Neuronal stem cell (in vitro differentiated cells): ENCODE results near the gene SNIP1.
A peak's percentile ranks its signal among the peaks of the same experiment; 100 is the strongest.

ENCODE experiments used
- DNase-seq: peaks from one replicate; pipeline ENCODE4 v3.0.0-alpha.2; 2013; ENCODE audit warnings: low spot score
- H2AFZ ChIP-seq: one replicate; pipeline ENCODE4 v1.6.1; 2013; ENCODE audit warnings: mild to moderate bottlenecking, low read length, inconsistent platforms
- H2AK5ac ChIP-seq: 2 replicates; pipeline ENCODE4 v1.6.1; 2013; ENCODE audit warnings: low read depth, mild to moderate bottlenecking, inconsistent platforms, low read length, moderate library complexity, mixed read lengths
- H2BK120ac ChIP-seq: 2 replicates; pipeline ENCODE4 v1.6.1; 2013; ENCODE audit warnings: low read depth, mild to moderate bottlenecking, inconsistent platforms, low read length, moderate library complexity, mixed read lengths
- H2BK12ac ChIP-seq: one replicate; pipeline ENCODE4 v1.6.1; 2013; ENCODE audit warnings: low read length, inconsistent platforms
- H2BK15ac ChIP-seq: 2 replicates; pipeline ENCODE4 v1.6.1; 2013; ENCODE audit warnings: mild to moderate bottlenecking, low read length, inconsistent platforms, mixed read lengths
- H2BK5ac ChIP-seq: one replicate; pipeline ENCODE4 v1.6.1; 2013; ENCODE audit warnings: inconsistent platforms, mild to moderate bottlenecking, low read length, moderate library complexity
- H3K14ac ChIP-seq: one replicate; pipeline ENCODE4 v1.6.1; 2013; ENCODE audit warnings: low read length, inconsistent platforms
- H3K18ac ChIP-seq: 2 replicates; pipeline ENCODE4 v1.6.1; 2013; ENCODE audit warnings: low read length, inconsistent platforms
- H3K23ac ChIP-seq: 2 replicates; pipeline ENCODE4 v1.6.1; 2013; ENCODE audit warnings: low read depth, mild to moderate bottlenecking, mixed read lengths, low read length, inconsistent platforms; ENCODE audit not compliant: poor library complexity
- H3K27ac ChIP-seq: replicated peaks from 3 replicates; pipeline ENCODE4 v1.5.1; 2013; ENCODE audit warnings: low read length, inconsistent platforms
- H3K27me3 ChIP-seq, 3 experiments: 2 replicates each; pipeline ENCODE4 v1.6.1; 2013; ENCODE audit warnings: low read length in 3 of 3, mild to moderate bottlenecking in 2 of 3, inconsistent platforms in 1 of 3, low read depth in 1 of 3, mixed read lengths in 1 of 3, moderate library complexity in 1 of 3; ENCODE audit not compliant: control insufficient read depth in 3 of 3, insufficient read depth in 3 of 3
- H3K36me3 ChIP-seq, 2 donors: replicated peaks in 1 of 2; 2 replicates each; pipeline ENCODE4 v1.6.1; 2013; ENCODE audit warnings: low read length in 2 of 2; ENCODE audit not compliant: control insufficient read depth in 2 of 2, insufficient read depth in 2 of 2
- H3K4ac ChIP-seq: 2 replicates; pipeline ENCODE4 v1.6.1; 2013; ENCODE audit warnings: inconsistent platforms, mild to moderate bottlenecking, low read length, moderate library complexity
- H3K4me1 ChIP-seq, 2 donors: 1 replicate in 1 of 2; 2 replicates in 1 of 2; pipeline ENCODE4 v1.6.1; 2013; ENCODE audit warnings: low read length in 2 of 2, low read depth in 1 of 2; ENCODE audit not compliant: control insufficient read depth in 2 of 2, insufficient read depth in 1 of 2
- H3K4me2 ChIP-seq: one replicate; pipeline ENCODE4 v1.6.1; 2013; ENCODE audit warnings: mild to moderate bottlenecking, low read length, inconsistent platforms; ENCODE audit not compliant: insufficient read depth, poor library complexity, severe bottlenecking
- H3K4me3 ChIP-seq, 2 donors: 2 replicates each; pipeline ENCODE4 v1.5.1; 2013; ENCODE audit warnings: low read length in 2 of 2, mild to moderate bottlenecking in 2 of 2, inconsistent platforms in 1 of 2, moderate library complexity in 1 of 2
- H3K79me1 ChIP-seq: one replicate; pipeline ENCODE4 v1.6.1; 2013; ENCODE audit warnings: low read depth, mild to moderate bottlenecking, inconsistent platforms, low read length, moderate library complexity
- H3K9ac ChIP-seq: one replicate; pipeline ENCODE4 v1.6.1; 2013; ENCODE audit warnings: mild to moderate bottlenecking, low read depth, low read length, inconsistent platforms; ENCODE audit not compliant: poor library complexity
- H3K9me3 ChIP-seq, 2 donors: replicated peaks in 1 of 2; 2 replicates each; pipeline versions ENCODE3 to v1.6.1; 2013; ENCODE audit warnings: low read length in 2 of 2, mild to moderate bottlenecking in 2 of 2, inconsistent platforms in 1 of 2, low read depth in 1 of 2, mixed read lengths in 1 of 2, moderate library complexity in 1 of 2; ENCODE audit not compliant: control insufficient read depth in 2 of 2, insufficient read depth in 1 of 2
- H4K8ac ChIP-seq: one replicate; pipeline ENCODE4 v1.6.1; 2013; ENCODE audit warnings: low read depth, mild to moderate bottlenecking, inconsistent platforms, low read length, moderate library complexity
- H4K91ac ChIP-seq: one replicate; pipeline ENCODE4 v1.6.1; 2013; ENCODE audit warnings: low read length, low read depth, mild to moderate bottlenecking, inconsistent platforms; ENCODE audit not compliant: poor library complexity
- WGBS, 2 donors: extraction: QIAGEN DNeasy Blood & Tissue Kit; methylation state at CpG; one replicate each; pipeline ENCODE4 v1.1.7; 2013; ENCODE audit warnings: missing lambda C conversion rate in 2 of 2, mixed read lengths in 1 of 2; ENCODE audit not compliant: insufficient read length in 2 of 2, insufficient replicate concordance in 1 of 2; ENCODE audit errors: extremely low coverage in 2 of 2; 5-methylcytosine and 5-hydroxymethylcytosine counted together

SNIP1 gene

DNA sequence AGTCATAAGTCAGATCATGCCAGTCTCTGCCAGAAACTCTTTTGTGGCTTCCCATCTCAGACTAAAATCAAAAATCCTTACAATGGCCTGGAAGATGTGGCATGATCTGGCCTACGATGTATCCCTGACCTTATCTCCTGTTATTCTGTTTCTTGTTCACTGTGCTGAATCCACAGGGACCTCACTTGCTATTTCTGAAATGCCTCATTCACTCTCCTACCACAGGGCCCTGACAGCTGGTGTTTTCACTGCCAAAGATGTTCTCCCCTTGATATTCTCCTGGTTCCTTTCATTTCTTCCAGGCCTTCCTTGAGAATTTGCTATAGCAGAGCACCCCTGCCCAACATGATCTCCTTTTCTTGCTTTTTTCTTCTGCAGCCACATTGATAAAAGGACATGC lies 4.3 kb upstream of the SNIP1 start:
- H4K91ac ChIP-seq, result no peak overlapping the region
- no peak overlapping the region for H2BK12ac ChIP-seq
- no peak overlapping the region for H3K9ac ChIP-seq
- H3K4me1 ChIP-seq, result peaks cover 7 to 10% of the 10 kb centered on the region in 2 donors
- H2BK120ac ChIP-seq, result no peak overlapping the region
- H3K4ac ChIP-seq, result no peak overlapping the region
- no peak overlapping the region for H3K4me3 ChIP-seq
- no peaks in the 10 kb centered on the region for H3K27me3 ChIP-seq
- no peak for DNase-seq
- no peak overlapping the region for H3K4me2 ChIP-seq
- H3K27ac ChIP-seq, result no peak overlapping the region
- no peak overlapping the region for H2AK5ac ChIP-seq
- no peak overlapping the region for H2BK15ac ChIP-seq
- H3K79me1 ChIP-seq, result peaks cover 9% of the 10 kb centered on the region
- no peak overlapping the region for H3K18ac ChIP-seq
- H4K8ac ChIP-seq, result no peak overlapping the region
- no peak overlapping the region for H3K14ac ChIP-seq
- no peak overlapping the region for H2AFZ ChIP-seq
- H3K9me3 ChIP-seq, result peaks cover 0 to 4% of the 10 kb centered on the region in 2 donors
- H3K23ac ChIP-seq, result no peak overlapping the region
- peaks cover 16 to 32% of the 10 kb centered on the region in 2 donors for H3K36me3 ChIP-seq
- H2BK5ac ChIP-seq, result no peak overlapping the region
- WGBS, 2 donors, result no CpG with 5 or more reads among the region's 1 CpG

- peak overlapping the region; percentile 82 for H2AFZ ChIP-seq
- H3K18ac ChIP-seq, result peak overlapping the region; percentile 60
- no peak overlapping the region for H4K8ac ChIP-seq
- peak overlapping the region; percentile 71 for H3K9ac ChIP-seq
- no CpG with 5 or more reads among the region's 3 CpGs for WGBS, 2 donors
- peak overlapping the region; percentile 50 for H2BK15ac ChIP-seq
- peaks cover 13 to 28% of the 10 kb centered on the region in 2 donors for H3K36me3 ChIP-seq
- no peak overlapping the region for H2BK12ac ChIP-seq
- H3K4me2 ChIP-seq, result peak overlapping the region; percentile 87
- peaks cover 12% of the 10 kb centered on the region for H3K79me1 ChIP-seq
- H3K4ac ChIP-seq, result no peak overlapping the region
- H3K27ac ChIP-seq, result no peak overlapping the region
- peak overlapping the region; percentile 59 to 82 for H3K4me3 ChIP-seq
- DNase-seq, result no peak
- H4K91ac ChIP-seq, result no peak overlapping the region
- no peaks in the 10 kb centered on the region for H3K27me3 ChIP-seq
- peaks cover 14 to 15% of the 10 kb centered on the region in 2 donors for H3K4me1 ChIP-seq
- H2AK5ac ChIP-seq, result peak overlapping the region; percentile 83
- H3K9me3 ChIP-seq, result peaks cover 0 to 4% of the 10 kb centered on the region in 2 donors
- no peak overlapping the region for H3K23ac ChIP-seq
- no peak overlapping the region for H2BK120ac ChIP-seq
- H3K14ac ChIP-seq, result no peak overlapping the region
- H2BK5ac ChIP-seq, result no peak overlapping the region
Observed at GRCh38 chr1:37557402-37557801, 3.3 kb upstream of the SNIP1 start.

DNA sequence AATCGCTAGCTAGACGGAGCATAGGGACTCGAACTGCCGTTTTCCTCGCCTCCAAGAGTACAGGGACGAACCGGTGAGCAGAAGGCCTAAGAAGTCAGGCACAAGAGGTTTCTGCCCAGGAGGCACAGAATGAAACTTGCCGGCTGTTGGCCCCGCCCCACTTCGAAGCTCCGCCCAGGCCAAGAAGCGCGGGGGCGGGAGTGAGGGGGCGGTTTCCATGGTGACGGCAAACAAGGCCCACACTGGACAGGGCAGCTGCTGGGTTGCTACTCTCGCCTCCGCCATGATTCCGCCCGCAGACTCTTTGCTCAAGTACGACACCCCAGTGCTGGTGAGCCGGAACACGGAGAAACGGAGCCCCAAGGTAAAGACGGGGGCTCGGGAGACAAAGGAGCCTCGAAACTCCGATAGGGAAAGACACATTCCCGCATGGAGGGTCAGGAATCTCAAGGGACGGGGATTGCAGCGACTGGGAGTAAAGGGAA lies 2.7 kb upstream of the SNIP1 start, which contains the start of gene DNALI1:
Gene DNALI1 (plus strand): TSS at position 229 of the 485 bp plus-strand sequence. CDS start 55 bp downstream, at position 284.
- Histone ChIP-seq H3K14ac (no peak within 1 kb of the TSS), H3K27ac (no peak within 1 kb of the TSS), H3K27me3 (no peaks in the 10 kb centered on the region), H2AFZ (peak within 1 kb of the TSS; percentile 82), H3K4me1 (peaks cover 14 to 15% of the 10 kb centered on the region in 2 donors), H4K8ac (no peak within 1 kb of the TSS), H3K9me3 (peaks cover 0 to 4% of the 10 kb centered on the region in 2 donors), H4K91ac (no peak within 1 kb of the TSS), H2AK5ac (peak within 1 kb of the TSS; percentile 83), H2BK5ac (no peak within 1 kb of the TSS), H2BK12ac (no peak within 1 kb of the TSS), H2BK120ac (no peak within 1 kb of the TSS), H3K18ac (peak within 1 kb of the TSS; percentile 82), H3K4ac (no peak within 1 kb of the TSS), H3K4me2 (peak within 1 kb of the TSS; percentile 87), H3K79me1 (peaks cover 12% of the 10 kb centered on the region), H2BK15ac (peak within 1 kb of the TSS; percentile 50), H3K4me3 (peak within 1 kb of the TSS; percentile 59 to 82), H3K36me3 (peaks cover 9 to 28% of the 10 kb centered on the region in 2 donors), H3K9ac (peak within 1 kb of the TSS; percentile 71), H3K23ac (no peak within 1 kb of the TSS)
- no CpG with 5 or more reads among the region's 31 CpGs for WGBS, 2 donors
- peak; percentile 91 for DNase-seq

GRCh38 chr1:37553598-37553926 lies 531 bp downstream of the SNIP1 start:
- H2BK15ac ChIP-seq, result no peak overlapping the region
- H3K27me3 ChIP-seq, result no peaks in the 10 kb centered on the region
- H3K14ac ChIP-seq, result no peak overlapping the region
- peaks cover 0 to 4% of the 10 kb centered on the region in 2 donors for H3K9me3 ChIP-seq
- H4K8ac ChIP-seq, result no peak overlapping the region
- H3K18ac ChIP-seq, result no peak overlapping the region
- WGBS, 2 donors, result no CpG with 5 or more reads among the region's 11 CpGs
- H3K9ac ChIP-seq, result peak overlapping the region; percentile 89
- DNase-seq, result no peak
- peak overlapping the region; percentile 98 for H3K4me3 ChIP-seq
- no peak overlapping the region for H2BK5ac ChIP-seq
- no peak overlapping the region for H2AK5ac ChIP-seq
- peak overlapping the region; percentile 74 for H3K4me2 ChIP-seq
- H3K27ac ChIP-seq, result no peak overlapping the region
- no peak overlapping the region for H3K23ac ChIP-seq
- no peak overlapping the region for H4K91ac ChIP-seq
- H2BK12ac ChIP-seq, result no peak overlapping the region
- peaks cover 14 to 15% of the 10 kb centered on the region in 2 donors for H3K4me1 ChIP-seq
- H3K79me1 ChIP-seq, result peaks cover 10% of the 10 kb centered on the region
- no peak overlapping the region for H2BK120ac ChIP-seq
- peaks cover 4 to 41% of the 10 kb centered on the region in 2 donors for H3K36me3 ChIP-seq
- H2AFZ ChIP-seq, result peak overlapping the region; percentile 93
- H3K4ac ChIP-seq, result no peak overlapping the region
